GF-D8 (cell line): ENCODE measurements around the gene ZNF850.

Source experiments
- DNase-seq: peaks from one replicate; lab custom pipeline; 2025; lab: John Stamatoyannopoulos, UW

Gene ZNF850

DNA sequence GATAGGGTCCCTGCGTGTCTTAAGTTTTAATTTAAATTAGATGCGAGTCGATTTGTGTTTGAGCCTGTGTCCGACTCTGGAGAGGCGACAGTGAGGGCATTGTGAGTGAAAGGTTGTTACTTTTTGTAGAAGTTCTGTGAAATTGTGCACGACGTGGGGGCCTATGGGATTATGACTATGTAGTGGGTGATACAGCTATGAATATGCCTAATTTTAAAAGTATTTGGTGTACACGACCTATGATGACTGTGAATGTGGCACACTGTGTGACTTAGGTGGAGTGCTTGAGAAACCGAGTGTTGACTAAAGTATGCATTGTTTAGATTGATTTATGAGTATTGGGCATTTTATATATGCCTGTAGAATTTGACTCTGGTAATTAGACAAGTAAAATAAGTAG, 84.5 kb downstream of the ZNF850 start:
- DNase-seq = no peak

DNA sequence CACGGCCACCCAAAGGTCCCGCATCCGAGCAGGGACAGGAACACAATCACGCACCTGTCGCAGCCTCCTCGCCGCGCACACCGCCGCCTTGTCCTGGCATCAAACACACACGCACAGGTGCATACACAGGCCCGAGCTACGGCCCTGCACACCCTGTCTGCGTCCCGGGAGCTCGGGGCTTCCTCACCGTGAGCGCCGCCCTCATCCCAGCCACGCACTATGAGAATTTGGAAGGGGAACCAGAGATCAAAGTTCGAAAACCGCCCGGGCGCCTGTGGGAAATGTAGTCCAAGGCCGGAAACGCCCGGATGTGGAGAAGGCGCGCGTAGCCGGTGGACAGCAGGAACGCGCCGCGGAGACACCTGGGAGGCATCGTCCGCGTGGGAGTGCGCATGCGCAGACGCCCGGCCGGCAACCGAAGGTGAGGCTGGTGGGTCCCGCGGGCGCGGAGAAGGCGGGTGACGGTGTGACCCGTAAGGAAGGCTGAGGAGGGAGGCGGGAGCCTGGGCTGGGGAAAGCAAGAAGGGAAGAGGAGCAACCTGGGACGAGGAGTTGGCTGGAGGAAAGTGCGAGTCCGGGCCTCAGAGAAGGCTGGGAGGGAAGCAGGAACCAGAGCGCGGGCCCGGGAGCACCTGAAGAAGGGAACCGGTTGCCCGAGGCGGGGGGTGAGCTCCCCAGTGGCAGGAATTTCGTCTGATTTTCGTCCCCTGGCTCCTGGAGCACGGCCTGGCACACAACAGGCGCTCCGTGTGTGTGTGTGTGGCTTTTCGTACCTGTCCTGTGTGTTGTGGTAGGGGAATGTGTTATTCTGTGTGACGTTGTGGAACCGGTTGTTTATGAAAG, 85.2 kb downstream of the ZNF850 start, which contains the start of gene ZNF567:
Gene ZNF567 (plus strand): TSS at position 399 of the 843 bp plus-strand sequence. CDS start 7,256 bp downstream, outside the sequence.
- DNase-seq = peak; percentile 84

DNA sequence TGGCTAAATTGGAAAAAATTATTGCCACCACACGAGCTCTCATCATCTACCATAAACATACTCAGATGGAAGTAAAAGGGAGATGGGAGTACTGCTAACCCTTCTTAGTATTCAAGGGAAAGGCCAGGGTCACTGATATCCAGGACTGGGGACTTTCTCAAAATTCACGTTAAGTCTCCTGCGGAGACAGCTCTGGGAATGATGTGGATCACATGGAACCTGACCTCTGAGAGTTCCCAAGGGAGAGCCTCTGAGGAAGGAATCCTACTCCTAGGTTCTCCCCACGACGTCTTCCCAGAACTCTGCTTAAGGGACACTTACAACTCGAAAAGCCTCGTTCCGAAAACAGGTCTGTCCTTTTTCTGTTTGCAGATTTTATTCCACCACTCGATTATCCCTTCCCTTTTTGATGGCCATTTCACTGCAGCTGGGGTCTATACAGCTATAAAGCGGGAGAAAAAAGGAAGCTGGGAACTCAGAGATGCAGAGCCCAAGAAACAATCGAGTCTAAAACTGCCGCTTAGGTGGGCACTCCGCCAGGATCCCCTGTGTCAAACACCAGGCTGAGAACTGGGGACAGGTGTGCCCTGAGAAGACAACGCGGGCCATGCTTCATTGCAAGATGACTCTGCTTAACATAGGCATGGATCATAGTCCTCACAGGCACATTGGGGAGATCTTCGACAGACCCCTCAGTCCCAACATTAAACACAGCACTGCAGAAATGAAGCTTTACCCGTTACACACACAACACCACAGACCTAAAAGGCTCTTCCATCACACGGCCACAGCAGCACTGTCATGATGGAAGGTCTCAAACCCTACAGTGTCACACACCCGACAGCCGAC, 86.0 kb downstream of the ZNF850 start:
- DNase-seq = no peak

DNA sequence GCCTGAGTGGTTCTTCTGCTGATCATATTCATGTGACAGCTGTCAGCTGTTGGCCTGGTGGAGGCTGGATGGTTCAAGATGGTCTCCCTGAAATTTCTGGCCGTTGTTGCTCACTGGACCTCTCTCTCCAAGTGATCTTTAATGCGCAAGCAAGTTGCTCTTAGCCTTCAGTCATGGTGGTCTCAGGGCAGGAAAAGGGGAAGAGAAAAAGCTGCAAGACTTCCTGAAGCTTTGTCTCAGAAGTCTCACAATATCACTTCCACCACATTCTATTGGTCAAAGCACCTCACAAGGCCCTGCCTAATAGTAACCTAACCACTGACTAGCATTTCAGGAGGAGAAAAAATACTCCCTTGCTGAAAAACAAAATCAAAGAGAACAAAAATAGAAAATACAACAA, 86.8 kb downstream of the ZNF850 start:
- peak; percentile 12 for DNase-seq

DNA sequence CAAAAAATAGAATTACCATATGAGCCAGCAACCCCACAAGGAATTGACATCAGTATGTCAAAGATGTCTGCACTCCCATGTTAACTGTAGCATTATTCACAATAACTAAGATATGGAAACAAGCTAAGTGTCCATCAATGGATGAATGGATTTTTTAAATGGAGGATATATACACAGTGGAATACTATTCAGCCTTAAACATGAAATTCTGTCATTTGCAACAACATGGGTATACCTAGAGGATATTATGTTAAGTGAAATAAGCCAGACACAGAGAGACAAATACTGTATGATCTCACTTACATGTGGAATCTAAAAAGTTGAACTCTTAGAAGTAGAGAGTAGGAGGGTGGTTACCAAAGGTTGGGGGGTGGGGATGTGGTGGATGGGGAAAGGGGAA, 93.2 kb downstream of the ZNF850 start:
- no peak for DNase-seq

DNA sequence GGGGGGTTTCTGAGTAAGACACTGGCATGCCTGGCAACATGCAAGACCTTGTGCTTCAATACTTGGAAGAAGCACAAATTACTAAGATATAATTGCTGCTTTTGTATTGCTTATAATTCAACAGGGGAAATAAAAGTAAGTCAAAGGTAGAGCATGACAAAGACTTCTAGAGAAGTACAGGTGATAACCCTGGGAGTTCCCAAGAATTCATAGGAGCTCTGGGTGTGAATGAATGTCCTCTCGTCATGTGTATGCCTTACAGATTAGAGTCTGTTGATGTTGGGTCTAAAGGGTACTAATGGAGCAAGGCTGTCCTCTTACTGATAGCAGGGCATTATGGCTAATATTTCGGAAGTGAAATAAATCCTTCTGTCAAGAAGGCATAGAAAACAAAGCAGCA, 98.4 kb downstream of the ZNF850 start:
- no peak for DNase-seq

DNA sequence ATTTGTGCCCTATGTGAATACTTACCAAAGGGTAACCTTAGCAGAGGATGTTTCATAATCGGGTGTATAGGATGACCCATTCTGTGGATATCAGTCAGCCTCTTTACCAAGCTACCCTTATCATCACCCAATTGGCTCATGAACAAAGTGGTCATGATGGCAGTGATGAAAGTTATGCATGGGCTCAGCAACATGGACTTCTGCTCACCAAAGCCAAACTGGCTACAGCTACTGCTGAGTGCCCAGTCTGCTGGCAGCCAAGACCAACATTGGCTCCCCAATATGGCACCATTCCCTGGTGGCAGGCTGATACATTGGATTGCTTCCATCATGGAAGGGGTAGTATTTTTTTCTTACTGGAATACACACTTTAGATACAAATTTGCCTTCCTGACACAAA, 100.2 kb downstream of the ZNF850 start:
- no peak for DNase-seq

DNA sequence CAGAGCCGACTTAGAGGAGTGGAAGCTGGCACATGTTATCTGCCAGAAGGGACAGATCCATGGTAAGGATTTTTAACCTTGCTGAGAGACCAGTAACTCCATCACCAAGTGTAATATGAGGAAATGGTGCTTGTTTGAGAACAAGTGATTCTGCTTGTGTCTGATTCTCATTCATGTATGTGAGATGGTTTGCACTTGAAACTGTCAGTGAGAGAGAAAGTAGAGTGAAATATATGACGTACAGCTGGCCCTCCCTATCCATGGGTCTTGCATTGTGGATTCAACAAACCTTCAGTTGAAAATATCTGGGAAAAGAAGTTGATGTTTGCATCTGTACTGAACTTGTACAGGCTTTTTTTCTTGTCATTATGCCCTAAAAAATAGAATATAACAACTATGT, 104.0 kb downstream of the ZNF850 start:
- no peak for DNase-seq

DNA sequence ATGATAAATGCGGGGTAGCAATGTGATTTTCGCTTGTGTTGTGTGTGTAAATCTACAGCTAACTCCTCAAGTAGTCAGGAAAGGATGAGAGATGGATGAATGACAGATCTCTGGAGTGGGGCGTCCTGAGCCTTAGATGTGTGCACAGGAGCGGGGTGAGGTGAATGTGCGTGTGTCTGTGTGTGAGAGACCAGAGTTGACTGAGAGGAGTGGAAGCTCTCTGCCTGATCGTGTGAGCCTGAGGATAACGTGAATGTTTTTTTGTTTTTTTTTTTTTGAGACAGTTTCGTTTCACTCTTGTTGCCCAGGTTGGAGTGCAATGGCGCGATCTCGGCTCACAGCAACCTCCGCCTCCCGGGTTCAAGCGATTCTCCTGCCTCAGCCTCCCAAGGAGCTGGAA, 106.8 kb downstream of the ZNF850 start:
- DNase-seq = no peak
